Left lung (tissue), 10 donors: Measurements from ENCODE around the gene GRM7. TPM values are rescaled to one million over a fixed set of nuclear protein-coding genes. Genes with fewer than 3 reads are reported as not detected.

ENCODE experiments used
- ATAC-seq: fragments of 200-7000 bp; cut with Tn5 transposase; one replicate; pipeline ENCODE4 v1.9.1; 2020; ENCODE audit warnings: moderate library complexity
- DNase-seq, 4 donors: peaks; one replicate each; pipeline ENCODE4 v3.0.0-alpha.2; 2013 to 2020
- H3K27ac ChIP-seq, 2 donors: fragments of 200-600 bp; sonication (generic) in 1 of 2; one replicate each; pipeline versions ENCODE4 v1.5.0 to v1.8.0; 2020 to 2021
- H3K27me3 ChIP-seq, 2 donors: fragments of 200-600 bp; sonication (generic) in 1 of 2; one replicate each; pipeline versions ENCODE4 v1.5.0 to v1.8.0; 2020 to 2021
- H3K36me3 ChIP-seq, 2 donors: fragments of 200-600 bp; sonication (generic) in 1 of 2; one replicate each; pipeline versions ENCODE4 v1.5.0 to v1.8.0; 2020 to 2021
- H3K4me1 ChIP-seq, 2 donors: fragments of 200-600 bp; one replicate each; pipeline ENCODE4 v1.8.0; 2021
- H3K4me3 ChIP-seq, 2 donors: fragments of 200-600 bp; sonication (generic) in 1 of 2; one replicate each; pipeline versions ENCODE4 v1.5.0 to v1.8.0; 2020 to 2021; ENCODE audit warnings: mild to moderate bottlenecking in 1 of 2
- H3K9me3 ChIP-seq, 2 donors: fragments of 200-600 bp; sonication (generic) in 1 of 2; one replicate each; pipeline versions ENCODE4 v1.5.0 to v1.8.0; 2020 to 2021
- CTCF ChIP-seq, 2 donors: fragments of 200-600 bp; sonication (generic) in 1 of 2; IDR thresholded peaks; one replicate each; pipeline versions ENCODE4 v1.5.0 to v1.8.0; 2021; ENCODE audit warnings: antibody characterized with exemption in 2 of 2
- intact Hi-C, 2 donors: fragments of 100-400 bp; cut with DNase I; formaldehyde crosslinking; loops; one replicate each; pipeline versions ENCODE4 v1.11.2 to v1.14.2; 2022
- polyA plus RNA-seq, 6 donors: library from polyadenylated mRNA; unstranded; fragments of 120-200 nt; gene quantifications; one replicate each; pipeline ENCODE4 v1.2.1, GENCODE V29; 2013; ENCODE audit not compliant: insufficient read length in 6 of 6
- total RNA-seq, 2 donors: library from RNA; stranded (reverse); fragmentation: NEBNext Ultra II Directional; extraction: Animal tissue kit (Norgen Biotek cat#: 25700); gene quantifications; one replicate each; pipeline ENCODE4 v1.2.1, GENCODE V29; 2021
- donor health status: DM: no; HTN: yes; CAD: no.
- donor health status: DM: no; HTN: no; CAD: no.

Gene GRM7
- total and polyA plus RNA-seq, 8 donors: 0.04 to 0.72 (median 0.27) TPM

- H3K27ac ChIP-seq: no peak overlapping the region
- DNase-seq: no peak
- no peaks in the 10 kb centered on the region for H3K27me3 ChIP-seq
- no peak for TF ChIP-seq CTCF (IDR thresholded peaks at IDR 0.05)
- H3K36me3 ChIP-seq: no peaks in the 10 kb centered on the region
- no peak for ATAC-seq
- no peaks in the 10 kb centered on the region for H3K9me3 ChIP-seq
- H3K4me1 ChIP-seq: no peaks in the 10 kb centered on the region
- H3K4me3 ChIP-seq: no peak overlapping the region
- intact Hi-C loops: no loop called here
Measured at GRCh38 chr3:6962801-6963200, 101.9 kb downstream of the GRM7 start.

- Histone ChIP-seq H3K27ac (no peak overlapping the region), H3K27me3 (no peaks in the 10 kb centered on the region), H3K9me3 (no peaks in the 10 kb centered on the region), H3K4me3 (no peak overlapping the region), H3K4me1 (no peaks in the 10 kb centered on the region), H3K36me3 (no peaks in the 10 kb centered on the region)
- intact Hi-C loops: no loop called here
- DNase-seq: no peak
- ATAC-seq: no peak
- no peak for TF ChIP-seq CTCF (IDR thresholded peaks at IDR 0.05)
Measured at GRCh38 chr3:6965881-6966280, 105.0 kb downstream of the GRM7 start.

GRCh38 chr3:6971933-6972332, 111.0 kb downstream of the GRM7 start:
- Histone ChIP-seq H3K4me1 (no peaks in the 10 kb centered on the region), H3K27me3 (no peaks in the 10 kb centered on the region), H3K27ac (no peak overlapping the region), H3K4me3 (no peak overlapping the region), H3K9me3 (peaks cover 0 to 2% of the 10 kb centered on the region in 2 donors), H3K36me3 (no peaks in the 10 kb centered on the region)
- TF ChIP-seq CTCF (IDR thresholded peaks at IDR 0.05): no peak
- DNase-seq (no peak), ATAC-seq (no peak)
- intact Hi-C loops: no loop called here

- DNase-seq (no peak), ATAC-seq (no peak)
- no peaks in the 10 kb centered on the region for H3K4me1 ChIP-seq
- H3K9me3 ChIP-seq: no peaks in the 10 kb centered on the region
- H3K27me3 ChIP-seq: no peaks in the 10 kb centered on the region
- intact Hi-C loops: no loop called here
- H3K36me3 ChIP-seq: no peaks in the 10 kb centered on the region
- H3K4me3 ChIP-seq: no peak overlapping the region
- no peak for TF ChIP-seq CTCF (IDR thresholded peaks at IDR 0.05)
- no peak overlapping the region for H3K27ac ChIP-seq
Measured at GRCh38 chr3:6985848-6986247, 124.9 kb downstream of the GRM7 start.

GRCh38 chr3:6989608-6990291, 128.8 kb downstream of the GRM7 start:
- no peaks in the 10 kb centered on the region for H3K9me3 ChIP-seq
- no peak for TF ChIP-seq CTCF (IDR thresholded peaks at IDR 0.05)
- ATAC-seq (no peak), DNase-seq (no peak)
- H3K4me3 ChIP-seq: no peak overlapping the region
- H3K27me3 ChIP-seq: no peaks in the 10 kb centered on the region
- H3K27ac ChIP-seq: no peak overlapping the region
- no peaks in the 10 kb centered on the region for H3K36me3 ChIP-seq
- intact Hi-C loops: no loop called here
- H3K4me1 ChIP-seq: no peaks in the 10 kb centered on the region
